Hematopoietic multipotent progenitor cell treated with erythropoietin and hydrocortisone succinate and interleukin-3 and kit ligand, for 15 days (in vitro differentiated cells): ENCODE results near the gene RNF41.
A peak's percentile ranks its signal among the peaks of the same experiment; 100 is the strongest.
"Not testable (repeated sequence)": the region's sequence is repeated elsewhere in the genome, so short reads cannot be mapped to it uniquely, and the experiment has no call there.

Experiments used
- DNase-seq: peaks from one replicate; pipeline ENCODE4 v3.0.0-alpha.2; 2015; ENCODE audit warnings: low spot score

Gene RNF41

DNA sequence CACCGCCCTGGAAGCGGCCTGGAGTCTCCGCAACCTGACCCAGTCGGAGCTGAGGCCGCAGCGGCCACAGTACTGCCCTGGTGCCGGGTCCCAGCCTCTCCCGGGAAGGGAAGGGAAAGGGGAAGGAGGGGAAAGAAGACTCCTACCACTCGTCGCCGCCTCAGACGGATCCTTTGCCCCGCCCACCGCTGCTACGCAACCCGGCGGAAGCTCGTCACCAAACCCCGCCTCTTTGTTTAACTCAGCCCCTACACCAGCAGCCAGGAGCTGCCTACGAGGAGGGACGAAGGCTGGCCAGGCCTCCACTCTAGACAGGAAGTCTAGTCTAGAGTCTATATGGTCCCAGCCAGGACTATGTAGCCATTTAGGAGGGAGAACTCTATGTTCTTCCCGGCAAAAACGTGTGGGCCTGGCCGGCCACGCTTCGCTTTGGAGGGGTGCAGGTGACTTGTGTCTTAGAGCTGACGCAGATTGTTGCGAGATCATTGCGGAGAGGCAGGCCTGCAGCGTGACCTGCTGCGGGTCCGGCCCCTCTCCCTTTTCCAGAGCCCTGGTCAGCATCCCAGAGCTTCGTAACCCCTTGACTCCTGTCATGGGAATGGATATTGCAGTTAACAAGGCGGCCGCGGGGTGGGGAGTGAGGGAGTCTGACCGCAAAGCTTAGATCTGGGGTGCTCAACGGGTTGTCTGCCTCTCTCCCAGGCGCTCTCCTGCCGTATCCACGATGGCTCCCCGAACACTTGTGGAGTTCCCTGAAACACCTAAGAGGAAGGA is at the start of gene RNF41:
Gene RNF41, minus strand, starts transcription at position 166 of the 774 bp plus-strand sequence. CDS start 7,875 bp downstream, outside the sequence.
- DNase-seq, result peak; percentile 96

DNA sequence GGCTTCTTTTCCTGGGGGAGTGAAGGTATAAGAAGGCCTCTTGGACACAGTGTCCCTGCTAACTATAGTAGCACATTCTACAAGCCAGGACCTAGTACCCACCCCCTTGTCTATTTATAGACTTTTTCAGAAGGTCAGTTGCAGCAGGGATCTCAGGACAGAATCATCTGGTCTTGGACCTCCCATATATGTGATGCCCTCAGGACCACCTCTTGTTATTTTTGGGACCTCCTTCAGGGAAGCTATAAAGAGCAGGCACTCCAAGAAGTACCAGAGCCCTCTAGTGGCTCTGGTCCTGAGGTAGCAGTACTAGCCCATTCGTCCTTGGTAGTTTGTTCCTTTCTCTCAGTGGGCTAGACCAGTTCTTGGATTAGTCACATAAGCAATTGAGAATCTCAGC is 49.3 kb upstream of the RNF41 start:
- DNase-seq, result no peak

DNA sequence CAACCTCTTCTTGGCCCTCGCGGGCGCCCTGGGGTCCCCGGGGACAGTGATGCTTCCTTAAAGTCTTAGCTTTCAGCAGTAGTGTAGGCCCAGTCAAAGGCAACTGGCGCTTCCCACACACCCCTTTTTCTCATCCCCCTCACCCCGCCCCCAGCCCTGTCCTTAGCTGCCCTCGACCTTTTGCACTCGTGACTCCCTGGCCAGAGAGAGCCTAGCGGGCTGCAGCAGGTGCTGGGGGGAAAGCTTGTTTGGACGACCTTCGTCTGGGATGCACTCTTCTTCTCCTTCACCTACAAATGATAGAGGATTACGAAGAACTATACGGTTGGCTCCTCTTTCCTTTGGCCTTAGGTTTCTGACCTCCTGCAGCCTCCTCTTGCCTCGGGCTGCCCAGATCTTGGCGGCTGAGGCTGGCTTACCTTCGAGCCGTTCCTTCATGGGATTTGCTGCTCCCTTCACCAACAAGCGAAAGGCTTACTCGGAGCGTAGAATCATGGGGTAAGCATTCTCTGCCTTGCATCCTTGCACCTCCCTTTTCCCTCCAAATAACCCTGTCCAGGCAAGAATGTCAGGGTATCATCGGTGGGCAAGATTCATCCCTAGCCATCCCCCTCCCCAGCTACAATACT is 45.8 kb upstream of the RNF41 start:
- DNase-seq, result no peak

DNA sequence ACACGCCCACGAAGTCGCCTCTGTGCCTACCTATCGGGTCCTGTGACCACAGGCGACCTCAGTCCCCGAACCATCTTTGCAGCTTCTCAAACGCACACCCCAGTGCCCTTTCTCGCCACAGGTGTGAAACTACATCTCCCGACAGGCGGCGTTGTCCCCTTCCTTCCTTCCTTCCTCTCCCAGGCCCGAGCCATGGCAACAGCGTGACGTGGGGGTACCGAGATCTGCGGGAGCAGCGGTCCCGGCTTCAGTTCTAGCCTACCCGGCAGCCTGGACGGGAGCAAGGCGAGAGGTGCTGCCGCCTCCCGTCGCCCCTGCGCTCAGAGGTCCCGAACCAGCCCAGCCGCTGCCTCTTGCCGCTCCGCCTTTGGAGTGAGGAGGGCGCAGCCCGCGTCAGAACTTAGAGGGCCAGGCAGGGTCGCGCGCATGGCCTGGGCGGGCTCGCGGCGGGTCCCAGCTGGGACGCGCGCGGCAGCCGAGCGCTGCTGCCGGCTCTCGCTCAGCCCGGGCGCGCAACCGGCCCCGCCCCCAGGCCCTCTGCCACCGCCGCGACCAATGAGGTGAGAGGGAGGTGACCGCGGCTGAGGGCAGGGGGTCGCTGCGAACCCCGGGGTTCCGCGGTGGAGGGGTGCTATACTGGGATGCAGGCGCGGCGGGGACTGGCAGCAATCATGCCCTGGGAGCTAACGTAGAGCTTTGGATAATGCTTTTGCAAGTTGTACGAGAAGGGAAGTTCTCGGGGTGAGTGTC is 45.1 kb upstream of the RNF41 start, which contains the start of gene COQ10A:
Gene COQ10A, plus strand, starts transcription at position 250 of the 750 bp plus-strand sequence. Its CDS starts 177 bp downstream, at position 427.
- peak; percentile 80 for DNase-seq

DNA sequence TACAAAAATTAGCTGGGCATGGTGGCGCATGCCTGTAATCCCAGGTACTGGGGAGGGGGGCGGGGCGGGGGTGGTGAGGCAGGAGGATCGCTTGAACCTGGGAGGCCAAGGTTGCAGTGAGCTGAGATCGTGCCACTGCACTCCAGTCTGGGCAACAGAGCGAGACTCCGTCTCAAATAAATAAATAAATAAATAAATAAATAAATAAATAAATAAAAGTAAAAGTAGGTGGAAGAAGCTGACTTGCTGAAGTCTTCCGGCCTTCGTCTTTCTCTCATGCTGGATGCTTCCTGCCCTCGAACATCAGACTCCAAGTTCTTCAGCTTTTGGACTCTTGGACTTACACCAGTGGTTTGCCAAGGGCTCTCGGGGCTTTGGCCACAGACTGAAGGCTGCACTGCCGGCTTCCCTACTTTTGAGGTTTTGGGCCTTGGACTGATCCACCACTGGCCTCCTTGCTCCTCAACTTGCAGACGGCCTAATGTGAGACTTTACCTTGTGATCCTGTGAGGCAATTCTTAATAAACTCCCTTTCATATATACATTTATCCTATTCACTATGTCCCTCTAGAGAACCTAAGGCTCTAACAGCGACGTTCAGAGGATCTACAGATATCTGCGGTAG is 44.5 kb upstream of the RNF41 start:
- DNase-seq, result not testable (repeated sequence)

DNA sequence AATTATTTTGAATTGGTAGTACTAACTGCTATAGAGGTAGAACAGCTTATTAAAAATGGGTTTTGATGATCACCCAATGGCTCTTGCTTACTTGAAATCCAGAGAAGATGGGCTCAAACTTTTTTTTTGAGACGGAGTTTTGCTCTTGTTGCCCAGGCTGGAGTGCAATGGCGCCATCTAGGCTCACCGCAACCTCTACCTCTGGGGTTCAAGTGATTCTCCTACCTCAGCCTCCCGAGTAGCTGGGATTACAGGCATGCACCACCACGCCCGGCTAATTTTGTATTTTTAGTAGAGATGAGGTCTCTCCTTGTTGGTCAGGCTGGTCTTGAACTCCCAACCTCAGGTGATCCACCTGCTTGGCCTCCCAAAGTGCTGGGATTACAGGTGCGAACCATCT is 41.2 kb upstream of the RNF41 start:
- not testable (repeated sequence) for DNase-seq

DNA sequence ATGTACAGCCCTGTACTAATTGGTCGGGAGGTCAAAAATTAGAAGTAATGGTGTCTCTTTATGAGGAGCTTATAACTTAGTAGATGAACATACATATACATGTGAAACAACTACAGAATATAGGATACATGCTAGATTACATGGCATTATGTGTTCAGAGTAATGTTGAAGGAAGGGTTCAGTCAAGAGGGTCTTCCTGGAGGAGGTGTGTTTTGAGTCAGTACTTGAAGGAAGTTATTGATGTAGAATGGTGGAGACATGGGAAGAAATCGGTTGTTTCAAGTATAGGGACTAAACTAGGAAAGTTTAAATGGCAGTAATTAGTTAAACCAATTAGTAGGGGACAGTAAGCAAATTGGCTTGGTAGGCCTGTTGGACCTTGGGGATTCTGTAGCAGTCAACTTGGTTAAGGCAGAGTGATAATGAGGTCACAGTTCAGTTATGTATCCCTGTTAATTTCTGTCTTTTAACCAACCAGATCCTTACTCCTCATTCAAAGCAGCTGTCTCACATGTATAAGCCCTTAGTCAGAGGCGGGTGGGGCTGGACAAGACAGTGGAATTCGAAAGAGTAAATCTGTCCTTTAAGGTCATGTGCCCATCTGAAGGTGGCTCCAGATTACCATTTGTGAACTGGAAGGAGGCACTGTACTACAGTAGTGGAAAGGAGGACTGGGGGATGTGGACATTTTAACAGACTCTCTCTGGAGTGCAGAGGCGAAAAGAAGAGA is 39.9 kb upstream of the RNF41 start:
- DNase-seq, result no peak

DNA sequence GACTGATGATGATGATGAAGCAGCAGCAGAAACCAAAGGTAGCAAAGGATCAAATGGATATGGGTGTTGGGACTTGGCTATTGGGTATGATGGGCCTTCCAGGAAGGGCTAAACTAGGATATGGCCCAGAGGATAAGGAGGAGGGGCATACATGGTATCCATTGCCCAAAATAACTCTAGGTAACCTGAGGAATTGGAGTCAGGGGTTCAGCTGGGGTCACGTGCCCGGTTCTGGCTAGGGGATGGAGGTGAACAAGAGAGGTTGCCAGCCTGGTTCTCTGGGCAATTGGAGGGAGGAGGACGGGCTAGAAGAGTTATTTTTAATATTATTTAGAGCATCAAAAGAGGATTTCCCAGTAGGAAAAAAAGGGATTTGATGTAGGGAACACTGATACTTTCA is 39.2 kb upstream of the RNF41 start:
- no peak for DNase-seq

DNA sequence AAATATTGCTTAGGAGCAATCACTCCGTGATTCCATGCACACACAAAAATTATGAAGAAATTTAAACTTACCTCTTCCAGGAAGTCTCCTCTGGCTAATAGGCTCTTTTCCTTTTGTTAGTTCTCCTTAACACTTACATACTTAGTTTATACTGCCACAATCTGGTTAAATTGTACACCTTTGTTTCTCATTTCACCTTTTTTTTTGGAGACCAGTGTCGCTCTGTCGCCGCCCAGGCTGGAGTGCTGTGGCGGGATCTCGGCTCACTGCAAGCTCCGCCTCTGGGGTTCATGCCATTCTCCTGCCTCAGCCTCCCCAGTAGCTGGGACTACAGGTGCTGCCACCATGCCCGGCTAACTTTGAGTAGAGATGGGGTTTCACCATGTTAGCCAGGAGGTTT is 38.7 kb upstream of the RNF41 start:
- DNase-seq, result no peak

DNA sequence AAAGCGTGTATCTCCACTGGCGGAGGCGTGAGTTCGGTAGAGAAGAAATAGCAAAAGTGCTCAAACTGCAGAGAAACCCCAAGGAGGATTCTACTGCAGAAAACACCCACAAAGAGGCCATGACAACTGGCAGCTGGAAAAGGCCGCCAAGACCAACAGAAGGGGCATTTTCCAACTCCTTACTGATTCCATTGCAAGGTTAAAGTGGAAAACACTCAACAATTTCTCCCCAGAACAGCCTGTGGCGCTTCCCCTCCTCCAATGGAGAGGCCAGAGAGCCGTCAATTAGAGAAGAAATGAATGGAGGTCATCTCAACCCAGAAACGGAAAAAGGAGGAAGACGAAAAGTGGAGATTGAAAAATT is 37.1 kb upstream of the RNF41 start:
- DNase-seq, result no peak

DNA sequence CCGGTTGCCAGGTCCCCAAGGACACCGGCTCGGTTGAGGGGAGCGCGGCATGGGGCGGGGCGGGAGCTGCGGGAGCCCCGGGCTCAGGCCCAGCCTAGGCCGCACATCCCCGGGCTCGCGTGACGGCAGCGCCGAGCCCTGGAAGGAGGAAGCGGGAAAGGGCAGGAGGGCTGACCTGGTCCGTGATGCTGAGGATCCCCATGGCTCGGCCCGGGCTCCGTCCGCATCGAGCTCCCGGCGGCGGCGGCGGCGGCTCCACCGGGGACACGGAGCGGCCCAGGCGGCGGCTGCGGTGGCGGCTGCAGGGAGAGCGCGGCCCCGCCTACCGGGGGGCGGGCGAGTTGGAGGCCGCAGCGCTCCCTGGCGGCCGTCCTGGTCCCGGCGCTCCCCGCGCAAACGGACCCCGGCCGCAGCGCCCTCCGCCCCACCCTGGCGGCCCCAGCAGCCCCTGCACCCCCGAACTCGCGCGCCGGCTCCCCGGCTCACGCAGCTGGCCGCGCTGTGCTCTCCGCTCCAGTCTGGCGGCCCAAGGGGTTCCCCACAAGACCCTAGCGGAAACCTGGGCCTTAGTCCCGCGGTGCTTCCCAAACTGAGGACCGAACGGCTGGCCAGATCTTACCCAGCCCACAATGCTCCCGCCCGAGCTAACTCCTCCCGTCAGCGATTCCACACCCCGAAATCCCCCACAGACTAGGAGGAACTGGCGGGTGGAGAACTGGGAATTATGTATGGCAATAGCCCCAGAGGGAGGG is 36.5 kb upstream of the RNF41 start, which contains the start of gene ANKRD52:
Gene ANKRD52, minus strand, starts transcription at position 317 of the 752 bp plus-strand sequence. Its CDS starts 115 bp downstream, at position 202.
- DNase-seq, result peak; percentile 87

DNA sequence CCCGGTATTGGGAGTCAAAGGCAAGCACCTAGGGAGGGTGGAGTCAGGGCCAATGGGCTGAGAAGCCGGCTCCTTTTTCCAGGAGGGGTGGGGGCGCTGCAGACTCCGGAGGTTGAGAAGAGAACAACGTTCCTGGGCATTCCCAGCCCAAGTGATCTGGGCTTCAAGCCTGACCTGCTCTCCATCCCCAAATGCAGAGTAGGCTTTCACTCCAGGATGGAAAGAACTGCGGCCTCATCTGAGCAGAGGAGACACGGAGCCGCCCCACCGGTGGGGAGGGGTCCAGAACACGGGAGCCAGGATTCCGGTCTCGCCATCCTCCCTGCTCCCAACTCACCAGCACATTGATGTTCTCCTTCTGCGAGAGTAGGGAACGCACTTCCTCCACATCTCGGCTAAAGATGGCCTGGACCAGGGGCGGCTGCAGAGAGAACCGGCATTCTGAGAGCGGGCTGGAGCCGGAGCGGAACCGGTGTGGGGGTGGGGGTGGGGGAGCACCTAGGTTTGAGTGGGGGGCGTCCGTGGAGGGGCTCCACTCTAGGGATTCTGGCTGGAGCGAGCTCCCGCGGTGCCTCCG is 35.9 kb upstream of the RNF41 start:
- no peak for DNase-seq

DNA sequence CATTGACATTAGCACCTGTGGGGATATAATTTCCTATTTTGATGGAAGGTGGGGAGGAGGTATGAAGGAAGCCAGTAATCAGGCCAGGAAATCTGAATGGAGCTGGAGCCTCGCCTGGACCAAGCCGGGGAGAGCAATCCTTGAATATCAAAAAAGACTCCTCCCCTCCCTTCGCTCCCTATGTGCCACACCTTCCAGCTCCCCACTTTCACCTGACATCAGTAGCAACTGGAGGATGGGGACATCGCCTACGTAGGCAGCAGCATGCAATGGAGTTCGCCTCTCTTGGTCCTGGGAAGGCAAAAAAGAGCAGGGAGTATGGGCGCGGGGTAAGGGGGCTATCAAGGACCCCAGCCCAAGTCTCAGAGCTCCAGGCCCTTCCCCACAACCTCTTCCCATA is 35.3 kb upstream of the RNF41 start:
- no peak for DNase-seq

DNA sequence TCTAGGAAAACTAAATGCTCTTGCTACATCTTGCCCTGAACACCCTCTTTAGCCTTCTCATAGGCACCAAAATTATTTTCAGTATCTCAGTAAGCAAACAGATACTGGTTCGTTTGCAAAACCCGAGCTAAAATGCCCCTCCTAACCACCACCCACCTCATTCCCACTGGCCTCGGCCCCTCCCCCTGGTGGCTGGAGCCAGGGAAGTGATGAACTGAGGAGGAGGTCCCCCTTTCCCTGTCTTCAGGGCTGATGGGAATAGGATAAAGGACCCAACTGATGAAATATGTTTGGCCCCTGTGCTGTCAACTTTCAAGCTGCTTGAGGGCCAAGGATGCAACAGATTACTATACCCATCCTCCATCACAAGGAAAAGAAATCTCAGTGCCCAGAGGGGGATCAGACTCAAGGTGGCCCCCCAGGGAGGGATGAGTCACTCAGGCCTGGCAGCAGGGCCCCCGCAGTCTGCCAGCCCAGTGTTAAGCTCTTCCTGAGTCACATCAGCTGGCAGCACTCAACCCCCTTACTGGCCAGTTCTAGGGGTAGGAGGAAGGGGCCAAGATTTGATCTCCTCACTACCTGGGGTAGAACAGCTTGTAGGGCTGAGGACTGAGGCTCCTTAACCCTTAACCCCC is 34.7 kb upstream of the RNF41 start:
- peak; percentile 35 for DNase-seq

DNA sequence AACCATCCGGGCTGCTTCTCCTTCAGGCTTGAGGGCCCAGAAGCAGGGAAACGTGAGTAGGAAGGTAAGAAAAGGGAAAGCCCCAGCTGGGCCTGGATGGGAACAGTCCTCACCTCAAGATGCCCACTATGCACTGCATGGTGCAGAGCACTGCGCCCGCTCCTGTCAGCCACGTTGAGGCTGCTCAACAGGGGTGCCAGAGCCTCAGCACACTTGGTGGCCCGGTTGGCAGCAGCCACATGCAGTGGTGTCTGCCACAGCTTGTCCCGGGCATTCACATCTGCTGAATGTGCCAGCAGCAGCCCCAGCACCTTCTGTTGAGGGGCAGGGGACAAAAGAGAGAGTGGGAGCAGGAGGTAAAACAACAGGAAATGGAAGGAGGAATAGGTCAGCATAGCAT is 33.9 kb upstream of the RNF41 start:
- DNase-seq, result no peak

DNA sequence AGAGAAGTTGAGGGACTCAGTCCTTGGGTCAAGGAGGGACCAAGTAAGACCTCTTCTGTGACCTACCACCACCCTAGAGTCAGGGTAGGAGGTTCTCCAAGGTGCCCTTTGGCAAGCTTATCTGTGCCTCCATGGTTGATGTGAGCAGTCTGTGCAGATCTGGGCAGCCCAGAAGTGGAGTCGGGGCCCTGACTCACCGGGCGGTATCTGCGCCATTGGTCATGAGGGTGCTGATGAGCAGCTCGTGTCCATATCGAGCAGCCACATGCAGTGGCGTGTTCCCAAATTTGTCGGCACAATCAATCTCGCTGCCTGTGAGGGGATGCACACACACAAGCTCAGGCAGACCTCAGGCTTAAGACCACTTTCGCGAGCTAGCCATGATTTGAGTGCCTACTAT is 31.4 kb upstream of the RNF41 start:
- peak; percentile 79 for DNase-seq

DNA sequence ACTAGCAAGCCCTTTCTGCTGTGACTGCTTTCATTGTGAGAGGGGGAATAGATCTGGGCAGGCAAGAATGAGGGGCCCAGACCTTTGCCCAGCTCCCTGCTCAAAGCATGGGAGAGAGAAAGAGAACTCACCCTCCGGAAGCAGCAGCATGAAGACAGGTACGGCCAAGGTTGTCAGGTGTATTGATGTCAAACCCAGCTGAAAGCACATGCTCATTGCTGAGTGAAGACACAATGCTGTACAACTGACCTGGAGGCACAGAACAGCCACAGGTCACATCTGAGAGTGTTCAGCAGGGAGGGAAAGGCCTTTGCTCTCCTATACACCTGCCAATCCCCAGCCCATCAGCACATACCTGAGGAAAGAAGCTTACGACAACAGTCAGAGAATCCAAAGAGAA is 30.9 kb upstream of the RNF41 start:
- DNase-seq, result no peak

DNA sequence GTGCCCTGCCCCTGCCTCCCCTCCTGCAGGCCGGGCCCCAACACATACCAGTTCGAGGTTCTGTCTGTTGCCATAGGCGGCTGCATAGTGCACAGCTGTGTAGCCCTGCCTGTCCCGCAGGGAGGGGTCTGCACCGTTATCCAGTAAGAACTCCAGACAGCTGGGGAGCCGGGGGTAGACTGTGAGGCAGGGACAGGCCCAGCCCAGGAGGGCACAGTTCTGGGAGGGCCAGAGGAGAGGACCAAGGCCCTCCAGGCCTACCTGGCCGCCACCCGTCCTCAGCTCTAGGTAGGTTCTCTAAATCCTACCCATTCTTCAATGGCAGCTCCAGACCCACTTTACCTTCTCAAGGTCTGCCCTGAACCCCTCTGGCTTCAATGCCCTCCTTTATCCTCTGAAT is 27.0 kb upstream of the RNF41 start:
- DNase-seq, result no peak

DNA sequence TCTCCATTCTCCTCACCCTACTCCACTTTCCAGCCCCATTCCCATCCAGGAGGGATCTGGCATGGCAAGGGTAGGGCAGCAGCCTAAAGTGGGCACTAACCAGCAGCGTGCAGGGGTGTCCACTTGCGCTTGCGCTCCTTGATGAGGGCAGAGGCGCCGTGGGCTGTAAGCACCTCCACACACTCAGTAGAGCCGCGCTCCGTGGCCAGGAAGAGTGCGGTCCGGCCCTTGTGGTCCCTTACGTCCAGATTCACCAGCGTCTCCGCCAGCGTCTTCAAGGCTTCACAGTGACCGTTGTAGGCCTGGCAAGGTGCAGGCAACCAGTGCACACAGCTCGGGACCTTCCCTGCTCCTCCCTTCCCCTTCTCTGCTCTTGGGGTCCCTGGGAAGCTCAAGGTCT is 26.2 kb upstream of the RNF41 start:
- no peak for DNase-seq

DNA sequence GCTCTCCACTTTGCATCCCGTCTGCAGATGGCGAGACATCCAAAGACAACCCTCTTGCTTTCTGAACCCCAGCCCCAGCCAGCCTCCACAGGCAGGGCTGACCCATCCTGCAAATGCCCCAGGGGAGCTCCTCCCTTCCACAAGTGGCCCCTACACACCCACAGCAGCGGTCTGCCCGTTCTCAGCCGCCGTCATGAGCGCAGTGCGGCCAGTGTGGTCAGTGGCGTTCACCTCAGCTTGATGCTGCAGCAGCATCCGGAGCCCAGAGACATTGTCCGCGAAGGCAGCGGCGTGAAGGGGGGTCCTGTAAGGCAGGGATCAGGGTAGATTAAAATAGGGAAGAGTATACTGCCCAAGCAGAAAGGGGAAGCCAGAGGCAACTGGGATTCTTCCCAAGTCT is 22.8 kb upstream of the RNF41 start:
- no peak for DNase-seq
